HCT116 (cell line): ENCODE results near the gene BMPER. TPM values are rescaled to one million over a fixed set of nuclear protein-coding genes. Genes with fewer than 3 reads are reported as not detected.

Source experiments
- ATAC-seq: fragments of 200-7000 bp; cut with Tn5 transposase; 2 replicates; pipeline ENCODE4 v1.9.1; 2020; ENCODE audit warnings: mild to moderate bottlenecking, moderate library complexity
- BruUV-seq: library from RNA; stranded (reverse); fragments of 400-500 nt; replicated peaks from 2 replicates; lab custom pipeline; 2021; lab: Mats Ljungman, UMichigan
- CTCF ChIA-PET: fragments of 300-600 bp; sonication (Branson Sonifier 250); formaldehyde crosslinking; loops from one replicate; lab custom pipeline; 2021; ENCODE audit warnings: antibody characterized with exemption; lab: Charles Lee
- POLR2A ChIA-PET: fragments of 300-600, 350-600 bp; sonication (Branson Sonifier 250); formaldehyde crosslinking; loops from one replicate; lab custom pipeline; 2021; ENCODE audit warnings: antibody characterized with exemption; lab: Charles Lee
- RAD21 ChIA-PET, 2 experiments: fragments of 300-600 bp; sonication (Branson Sonifier 250); formaldehyde crosslinking; loops; one replicate each; lab custom pipeline; 2023; ENCODE audit warnings: low total read pairs in 2 of 2; ENCODE audit not compliant: uncharacterized antibody in 2 of 2, unreplicated experiment in 2 of 2, low non-redundant PET in 1 of 2; lab: Charles Lee
- DNase-seq: peaks from one replicate; pipeline ENCODE4 v3.0.0-alpha.2; 2010; ENCODE audit warnings: low read depth, low spot score
- H2AFZ ChIP-seq: fragments of 200-600 bp; shearing (Covaris generic), sonication (generic); 2 replicates; pipeline ENCODE4 v1.6.1; 2017; ENCODE audit warnings: low read depth, mixed run types, mixed read lengths, antibody characterized with exemption, low read length; ENCODE audit not compliant: poor library complexity, severe bottlenecking
- H3K27ac ChIP-seq: 2 replicates; pipeline ENCODE4 v1.5.1; 2012; ENCODE audit warnings: low read depth, low read length
- H3K27me3 ChIP-seq: fragments of 200-600 bp; sonication (generic); 2 replicates; pipeline ENCODE4 v1.6.1; 2016; ENCODE audit warnings: mixed run types, low read length, mixed read lengths; ENCODE audit not compliant: insufficient read depth
- H3K36me3 ChIP-seq, 2 experiments: fragments of 200-500 bp in 1 of 2; fragments of 200-600 bp in 1 of 2; sonication (Bioruptor generic) in 1 of 2; sonication (generic) in 1 of 2; 2 replicates each; pipeline versions ENCODE4 v1.5.1 to v1.6.1; 2014 to 2016; ENCODE audit warnings: low read length in 2 of 2, inconsistent platforms in 1 of 2, mixed read lengths in 1 of 2, mixed run types in 1 of 2; ENCODE audit not compliant: insufficient read depth in 2 of 2, control insufficient read depth in 1 of 2
- H3K4me1 ChIP-seq, 2 experiments: fragments of 200-600 bp in 1 of 2; sonication (generic) in 1 of 2; 2 replicates each; pipeline versions ENCODE4 v1.5.1 to v1.6.1; 2012 to 2017; ENCODE audit warnings: low read length in 2 of 2, inconsistent platforms in 1 of 2, mild to moderate bottlenecking in 1 of 2, mixed read lengths in 1 of 2, mixed run types in 1 of 2, moderate library complexity in 1 of 2; ENCODE audit not compliant: insufficient read depth in 2 of 2, control insufficient read depth in 1 of 2
- H3K4me2 ChIP-seq: fragments of 200-600 bp; sonication (generic); 2 replicates; pipeline ENCODE4 v1.6.1; 2017; ENCODE audit warnings: mixed run types, low read length, mixed read lengths
- H3K4me3 ChIP-seq, 2 experiments: fragments of 200-600 bp in 1 of 2; sonication (generic) in 1 of 2; replicated peaks in 1 of 2; 2 replicates each; pipeline ENCODE4 v1.5.1; 2011 to 2016; ENCODE audit warnings: low read length in 2 of 2, control low read depth in 1 of 2, low read depth in 1 of 2, mild to moderate bottlenecking in 1 of 2, mixed read lengths in 1 of 2, mixed run types in 1 of 2
- H3K79me2 ChIP-seq: fragments of 200-600 bp; sonication (generic); 2 replicates; pipeline ENCODE4 v1.6.1; 2017; ENCODE audit warnings: mild to moderate bottlenecking, mixed run types, low read length, moderate library complexity, mixed read lengths; ENCODE audit not compliant: insufficient read depth
- H3K9ac ChIP-seq: fragments of 200-600 bp; sonication (generic); 2 replicates; pipeline ENCODE4 v1.6.1; 2016; ENCODE audit warnings: low read length, mixed read lengths
- H3K9me2 ChIP-seq: fragments of 200-600 bp; sonication (generic), shearing (Covaris generic); 2 replicates; pipeline ENCODE4 v1.6.1; 2017; ENCODE audit warnings: mixed run types, mild to moderate bottlenecking, moderate library complexity; ENCODE audit not compliant: insufficient read depth
- H3K9me3 ChIP-seq, 2 experiments: fragments of 200-500 bp in 1 of 2; fragments of 200-600 bp in 1 of 2; sonication (Bioruptor generic) in 1 of 2; sonication (generic) in 1 of 2; 2 replicates each; pipeline ENCODE4 v1.6.1; 2014 to 2017; ENCODE audit warnings: low read length in 2 of 2, mixed read lengths in 2 of 2, inconsistent platforms in 1 of 2, low read depth in 1 of 2, mild to moderate bottlenecking in 1 of 2, mixed run types in 1 of 2, moderate library complexity in 1 of 2; ENCODE audit not compliant: control insufficient read depth in 1 of 2, insufficient read depth in 1 of 2
- H4K20me1 ChIP-seq: fragments of 200-600 bp; sonication (generic), shearing (Covaris generic); 2 replicates; pipeline ENCODE4 v1.6.1; 2017; ENCODE audit warnings: mixed run types, mild to moderate bottlenecking, moderate library complexity; ENCODE audit not compliant: insufficient read depth
- CBX3 ChIP-seq: IDR thresholded peaks from 2 replicates; pipeline ENCODE4 v1.6.1; 2012; ENCODE audit warnings: low read depth
- CEBPB ChIP-seq: IDR thresholded peaks from 2 replicates; pipeline ENCODE4 v1.6.1; 2012; ENCODE audit warnings: low read depth
- EGR1 ChIP-seq: IDR thresholded peaks from 2 replicates; pipeline ENCODE4 v1.6.1; 2012; ENCODE audit warnings: low read depth
- ELF1 ChIP-seq: IDR thresholded peaks from 2 replicates; pipeline ENCODE4 v1.6.1; 2012; ENCODE audit warnings: low read depth, borderline replicate concordance
- EZH2phosphoT487 ChIP-seq: fragments of 200-600 bp; IDR thresholded peaks from 2 replicates; pipeline ENCODE4 v1.6.1; 2018; ENCODE audit warnings: antibody characterized with exemption, borderline replicate concordance
- FOSL1 ChIP-seq: IDR thresholded peaks from 2 replicates; pipeline ENCODE4 v1.6.1; 2012; ENCODE audit warnings: low read depth
- REST ChIP-seq: IDR thresholded peaks from 2 replicates; pipeline ENCODE4 v1.6.1; 2012; ENCODE audit warnings: low read depth
- SIN3A ChIP-seq: IDR thresholded peaks from 2 replicates; pipeline ENCODE4 v1.6.1; 2012; ENCODE audit warnings: low read depth
- SP1 ChIP-seq: IDR thresholded peaks from 2 replicates; pipeline ENCODE4 v1.6.1; 2012; ENCODE audit warnings: low read depth
- SRF ChIP-seq: IDR thresholded peaks from 2 replicates; pipeline ENCODE4 v1.6.1; 2012; ENCODE audit warnings: low read depth
- TCF7L2 ChIP-seq: IDR thresholded peaks from 2 replicates; pipeline ENCODE4 v1.7.0; 2011; ENCODE audit warnings: borderline replicate concordance, inconsistent platforms; ENCODE audit not compliant: insufficient read depth, insufficient read length; ENCODE audit errors: extremely low read depth
- YY1 ChIP-seq: IDR thresholded peaks from 2 replicates; pipeline ENCODE4 v1.6.1; 2011; ENCODE audit warnings: low read length, low read depth, moderate library complexity, mild to moderate bottlenecking; ENCODE audit not compliant: insufficient replicate concordance; ENCODE audit errors: extremely low read depth
- ZFX ChIP-seq: fragments of 450-650 bp; IDR thresholded peaks from 2 replicates; pipeline ENCODE4 v1.6.1; 2017
- ZNF274 ChIP-seq: fragments of 200-500 bp; sonication (Bioruptor generic); IDR thresholded peaks from 2 replicates; pipeline ENCODE4 v1.6.1; 2014; ENCODE audit warnings: mild to moderate bottlenecking, low read depth, low read length, inconsistent platforms
- intact Hi-C: fragments of 100-400 bp; cut with micrococcal nuclease; formaldehyde crosslinking; loops from 2 replicates; pipeline ENCODE4 v1.10.0; 2022
- total RNA-seq: library from RNA; stranded (reverse); gene quantifications from one replicate; pipeline ENCODE4 v1.2.1, GENCODE V29; 2021; ENCODE audit not compliant: unreplicated experiment
- TF ChIP-seq, protein P1 (sequence below): IDR thresholded peaks from 2 replicates; pipeline ENCODE4 v1.6.1; 2012

The BMPER gene
- total RNA-seq, 1 experiment from 2014 or later: not detected

DNA sequence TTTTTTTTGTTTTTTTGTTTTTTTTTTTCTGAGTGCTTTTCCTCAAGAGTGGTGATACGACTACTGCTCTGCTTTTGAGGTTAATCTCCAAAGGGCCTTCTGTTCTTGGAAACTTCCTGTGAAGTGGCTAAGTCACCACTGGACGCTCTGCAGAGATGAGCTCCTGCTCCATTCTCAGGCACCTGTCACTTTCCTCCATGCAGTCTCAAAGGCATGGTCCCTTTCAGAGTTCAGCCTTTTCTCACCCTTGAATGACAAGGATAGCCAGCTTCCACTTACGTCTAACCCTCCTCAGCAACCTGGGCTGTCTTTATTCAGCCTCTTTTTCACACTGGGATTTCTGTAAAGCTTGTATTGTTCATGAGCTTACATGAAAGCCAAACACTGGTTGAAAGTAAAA, 65.8 kb downstream of the BMPER start:
- ChIA-PET CTCF (interaction anchor here (1.0 kb wide), 1 partner anchor 38 kb away, joined by 3 read pairs; no protein-coding TSS in a partner anchor), POLR2A (no interaction called here), RAD21 (no interaction called here)
- H3K79me2 ChIP-seq: no peaks in the 10 kb centered on the region
- H2AFZ ChIP-seq: no peak overlapping the region
- H3K27me3 ChIP-seq: no peaks in the 10 kb centered on the region
- no peak overlapping the region for H3K4me2 ChIP-seq
- TF ChIP-seq ZFX: no peak
- TF ChIP-seq SRF: no peak
- no peak for TF ChIP-seq CEBPB
- TF ChIP-seq ZNF274: no peak
- TF ChIP-seq SP1: no peak
- TF ChIP-seq SIN3A: no peak
- no peak for TF ChIP-seq YY1
- TF ChIP-seq ELF1: no peak
- TF ChIP-seq EGR1: no peak
- H3K9me3 ChIP-seq: no peaks in the 10 kb centered on the region
- no peaks in the 10 kb centered on the region for H3K36me3 ChIP-seq
- H3K4me1 ChIP-seq: no peaks in the 10 kb centered on the region
- H3K27ac ChIP-seq: no peak overlapping the region
- no peaks in the 10 kb centered on the region for H3K9me2 ChIP-seq
- no peak overlapping the region for H3K9ac ChIP-seq
- H4K20me1 ChIP-seq: no peaks in the 10 kb centered on the region
- DNase-seq (no peak), ATAC-seq (no peak)
- no peak overlapping the region for H3K4me3 ChIP-seq
- intact Hi-C loops: no loop called here
- BruUV-seq: no TSS peak

DNA sequence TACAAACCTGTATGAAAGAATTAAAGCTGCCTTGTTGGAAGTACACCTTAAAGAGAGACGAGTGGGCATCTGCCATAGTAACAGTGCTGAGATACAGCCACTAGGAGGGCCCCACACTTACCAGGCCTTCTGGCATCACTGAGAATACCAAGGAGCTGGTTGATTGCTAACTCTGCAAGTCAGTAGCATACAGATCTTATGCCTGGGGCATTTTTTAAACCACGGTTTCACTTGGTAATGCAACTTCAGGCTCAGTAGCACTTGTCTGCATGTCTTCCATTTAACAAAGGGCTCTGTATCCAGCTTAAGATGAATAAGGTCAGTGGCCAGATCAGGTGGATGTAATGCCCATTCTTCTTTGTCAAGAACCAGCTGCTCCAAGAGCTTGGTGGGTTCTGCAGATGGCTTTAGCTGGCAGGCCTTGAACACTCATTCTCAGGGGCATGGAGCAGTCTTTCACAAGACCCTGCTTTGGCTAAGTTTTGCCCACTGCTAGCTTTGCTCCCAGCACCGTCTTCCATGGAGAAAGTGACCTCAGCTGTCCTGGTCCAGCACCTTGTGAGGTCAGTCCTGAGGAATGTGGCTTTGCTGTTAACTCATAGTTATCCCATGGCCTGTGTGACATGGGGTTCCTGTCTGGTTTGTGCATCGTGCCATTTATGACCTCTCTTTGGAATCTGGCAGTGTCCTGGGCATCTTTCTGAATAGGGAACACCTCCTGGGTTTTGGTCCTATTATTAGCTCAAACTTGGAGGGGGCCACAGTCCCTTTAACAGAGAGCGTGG, 68.1 kb downstream of the BMPER start:
- H3K4me2 ChIP-seq: no peak overlapping the region
- H4K20me1 ChIP-seq: no peaks in the 10 kb centered on the region
- ChIA-PET CTCF (interaction anchor here (0.8 to 1.0 kb wide), 2 partner anchors 11 to 41 kb away, joined by 4 read pairs; no protein-coding TSS in a partner anchor), RAD21 (no interaction called here), POLR2A (no interaction called here)
- H3K27ac ChIP-seq: no peak overlapping the region
- no peaks in the 10 kb centered on the region for H3K36me3 ChIP-seq
- no peaks in the 10 kb centered on the region for H3K27me3 ChIP-seq
- no peak overlapping the region for H3K4me3 ChIP-seq
- no peak for ATAC-seq
- no peaks in the 10 kb centered on the region for H3K9me2 ChIP-seq
- intact Hi-C loops: no loop called here
- no peaks in the 10 kb centered on the region for H3K4me1 ChIP-seq
- H3K79me2 ChIP-seq: no peaks in the 10 kb centered on the region
- no peak overlapping the region for H3K9ac ChIP-seq
- BruUV-seq: no TSS peak
- H3K9me3 ChIP-seq: no peaks in the 10 kb centered on the region
- DNase-seq: no peak
- no peak overlapping the region for H2AFZ ChIP-seq
- TF ChIP-seq YY1 (no peak), CBX3 (no peak), FOSL1 (no peak), REST (no peak), EZH2phosphoT487 (no peak), SP1 (no peak), TCF7L2 (no peak)
- TF ChIP-seq, protein P1, sequence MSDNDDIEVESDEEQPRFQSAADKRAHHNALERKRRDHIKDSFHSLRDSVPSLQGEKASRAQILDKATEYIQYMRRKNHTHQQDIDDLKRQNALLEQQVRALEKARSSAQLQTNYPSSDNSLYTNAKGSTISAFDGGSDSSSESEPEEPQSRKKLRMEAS: no peak
